Skeletal muscle satellite cell (primary cell): Measurements from ENCODE around the gene CBLL1.

Experiments used
- H3K27me3 ChIP-seq: 2 replicates; pipeline ENCODE4 v1.7.0; 2013; ENCODE audit warnings: low read length; ENCODE audit not compliant: control insufficient read depth, insufficient read depth
- H3K36me3 ChIP-seq: 2 replicates; pipeline ENCODE4 v1.7.0; 2013; ENCODE audit warnings: mild to moderate bottlenecking, control low read depth, low read length; ENCODE audit not compliant: insufficient read depth
- H3K4me1 ChIP-seq: 2 replicates; pipeline ENCODE4 v1.7.0; 2013; ENCODE audit warnings: low read length; ENCODE audit not compliant: control insufficient read depth, insufficient read depth
- H3K4me2 ChIP-seq: 2 replicates; pipeline ENCODE4 v1.7.0; 2013; ENCODE audit warnings: mild to moderate bottlenecking, low read length
- H3K4me3 ChIP-seq: 2 replicates; pipeline ENCODE4 v1.7.0; 2013; ENCODE audit warnings: low read length
- H3K9ac ChIP-seq: 2 replicates; pipeline ENCODE4 v1.7.0; 2013; ENCODE audit warnings: mild to moderate bottlenecking, low read depth, low read length, moderate library complexity
- H3K9me3 ChIP-seq: replicated peaks from 2 replicates; pipeline ENCODE4 v1.7.0; 2013; ENCODE audit warnings: mild to moderate bottlenecking, control low read depth, low read length

The CBLL1 gene

DNA sequence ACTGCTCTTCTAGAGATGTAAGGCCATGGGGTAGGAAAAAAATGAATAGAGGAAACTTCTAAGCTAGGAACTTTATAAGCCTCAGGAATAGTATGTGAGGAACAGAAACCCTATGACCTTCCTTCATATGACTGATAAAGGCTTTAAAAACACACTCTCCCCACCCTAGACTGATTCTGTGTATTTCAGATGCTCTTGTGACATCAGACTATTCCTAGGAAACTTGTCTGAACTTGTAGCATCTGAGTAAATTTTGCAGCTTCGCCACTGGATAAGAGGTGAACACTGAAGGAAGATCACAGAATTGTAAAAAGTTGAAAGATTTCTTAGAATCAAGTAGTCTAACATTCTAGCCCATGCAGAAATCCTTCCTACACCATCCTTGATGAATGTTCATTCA is 31.0 kb upstream of the CBLL1 start:
- Histone ChIP-seq H3K9me3 (no peaks in the 10 kb centered on the region), H3K4me2 (no peak overlapping the region), H3K4me3 (no peak overlapping the region)

DNA sequence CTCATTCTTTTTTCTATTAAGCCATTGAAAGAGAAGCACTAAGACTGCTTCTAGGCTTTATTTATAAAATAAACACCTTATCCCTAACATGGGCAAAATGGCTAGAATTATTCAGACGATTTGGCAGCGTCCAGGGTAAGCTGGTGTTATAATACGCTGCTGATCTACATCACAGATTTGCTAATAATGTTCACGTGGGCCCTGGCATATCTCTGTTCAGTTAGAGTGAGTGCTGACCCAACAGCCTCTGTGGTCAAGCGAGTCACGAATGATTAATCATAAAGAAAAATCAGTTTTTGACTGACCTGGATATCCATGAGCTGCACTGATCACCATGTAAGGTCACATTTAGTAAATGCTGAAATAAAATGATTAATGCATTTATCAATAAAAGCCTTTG is 28.4 kb upstream of the CBLL1 start:
- Histone ChIP-seq H3K27me3 (no peaks in the 10 kb centered on the region), H3K4me2 (no peak overlapping the region), H3K9ac (no peak overlapping the region), H3K4me1 (peaks cover 4% of the 10 kb centered on the region), H3K36me3 (no peaks in the 10 kb centered on the region), H3K4me3 (no peak overlapping the region), H3K9me3 (no peaks in the 10 kb centered on the region)

More for the DNA sequence above, 31.0 kb upstream of the CBLL1 start:
- peaks cover 4% of the 10 kb centered on the region for H3K4me1 ChIP-seq
- H3K9ac ChIP-seq, result no peak overlapping the region
- H3K36me3 ChIP-seq, result no peaks in the 10 kb centered on the region
- H3K27me3 ChIP-seq, result no peaks in the 10 kb centered on the region

DNA sequence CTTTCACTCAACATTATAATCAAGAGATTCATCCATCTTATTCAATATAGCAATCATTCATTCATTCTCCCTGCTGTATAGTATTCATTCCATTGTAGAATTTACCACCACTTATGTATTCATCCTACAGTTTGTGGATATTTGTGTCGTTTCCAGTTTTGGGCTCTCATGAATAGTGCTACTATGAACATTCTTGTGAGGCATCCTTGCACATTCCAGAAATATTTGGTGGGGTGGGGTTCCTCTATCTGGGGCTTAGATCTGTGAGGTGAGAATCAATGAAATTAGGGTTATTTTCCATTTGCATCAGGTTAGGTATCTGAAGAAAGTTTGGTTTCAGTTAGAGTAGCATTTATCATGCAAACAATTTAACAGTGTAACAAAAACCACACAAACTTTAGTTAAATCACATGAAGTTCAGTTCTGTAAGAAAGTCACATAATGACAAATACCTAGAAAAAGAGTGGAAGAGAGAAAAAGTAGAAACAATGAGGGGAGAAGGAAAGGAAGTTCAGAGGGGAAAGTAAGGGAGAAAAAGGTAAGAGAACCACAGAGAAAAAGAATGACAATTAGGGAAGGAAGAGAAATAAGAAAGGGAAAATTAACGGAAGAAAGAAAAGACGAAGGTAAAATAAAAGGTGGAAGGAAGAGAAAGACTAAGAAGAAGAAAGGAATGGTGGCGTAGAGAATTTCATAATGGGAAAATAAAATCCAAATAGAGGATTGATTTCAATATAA is 25.3 kb upstream of the CBLL1 start:
- Histone ChIP-seq H3K9ac (no peak overlapping the region), H3K27me3 (no peaks in the 10 kb centered on the region), H3K4me2 (no peak overlapping the region), H3K4me3 (no peak overlapping the region), H3K36me3 (no peaks in the 10 kb centered on the region), H3K9me3 (no peaks in the 10 kb centered on the region), H3K4me1 (peaks cover 4% of the 10 kb centered on the region)

DNA sequence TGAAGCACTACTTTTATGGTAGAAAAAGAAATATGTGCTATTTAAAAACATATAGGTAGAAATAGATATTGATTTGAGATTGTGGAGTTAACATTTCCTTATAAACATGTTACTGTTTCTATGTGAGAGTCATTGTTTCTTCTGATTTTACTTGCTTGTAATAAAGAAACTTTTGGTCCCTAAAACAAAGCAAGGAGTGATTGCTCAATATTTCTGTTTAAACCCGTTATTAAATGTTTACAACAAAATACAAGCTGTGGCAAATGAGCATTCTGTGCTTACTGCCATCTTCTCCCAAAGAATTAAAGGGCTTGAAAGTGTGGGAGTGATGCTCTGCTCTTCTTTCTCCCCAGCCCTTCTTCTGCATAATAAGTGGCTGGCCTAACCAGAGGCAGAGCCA is 22.7 kb upstream of the CBLL1 start:
- H3K4me1 ChIP-seq, result no peaks in the 10 kb centered on the region
- no peak overlapping the region for H3K4me2 ChIP-seq
- H3K9ac ChIP-seq, result no peak overlapping the region
- no peak overlapping the region for H3K4me3 ChIP-seq
- peaks cover 4% of the 10 kb centered on the region for H3K27me3 ChIP-seq
- H3K36me3 ChIP-seq, result no peaks in the 10 kb centered on the region
- H3K9me3 ChIP-seq, result no peaks in the 10 kb centered on the region

DNA sequence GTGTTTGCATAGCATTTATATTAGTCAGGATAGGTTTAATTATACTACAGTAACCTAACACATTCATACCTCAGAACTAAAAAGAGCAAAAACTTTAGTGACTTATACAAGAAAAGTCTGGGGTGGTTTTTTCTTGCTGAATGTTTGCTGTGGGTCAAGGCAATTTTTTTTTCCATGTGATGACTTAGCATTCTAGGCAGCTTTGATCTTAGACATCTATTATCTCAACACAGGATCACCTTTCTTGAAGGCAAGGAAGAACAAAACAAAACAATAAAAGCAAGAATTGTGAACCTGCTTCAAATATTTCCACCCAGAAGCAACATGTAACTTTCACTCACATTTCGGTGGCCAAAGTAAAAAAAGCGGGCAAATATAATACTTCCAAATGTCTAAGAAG is 20.7 kb upstream of the CBLL1 start:
- no peak overlapping the region for H3K4me3 ChIP-seq
- no peak overlapping the region for H3K4me2 ChIP-seq
- peaks cover 23% of the 10 kb centered on the region for H3K27me3 ChIP-seq
- H3K9ac ChIP-seq, result no peak overlapping the region
- H3K9me3 ChIP-seq, result no peaks in the 10 kb centered on the region
- H3K4me1 ChIP-seq, result no peaks in the 10 kb centered on the region
- H3K36me3 ChIP-seq, result no peaks in the 10 kb centered on the region

DNA sequence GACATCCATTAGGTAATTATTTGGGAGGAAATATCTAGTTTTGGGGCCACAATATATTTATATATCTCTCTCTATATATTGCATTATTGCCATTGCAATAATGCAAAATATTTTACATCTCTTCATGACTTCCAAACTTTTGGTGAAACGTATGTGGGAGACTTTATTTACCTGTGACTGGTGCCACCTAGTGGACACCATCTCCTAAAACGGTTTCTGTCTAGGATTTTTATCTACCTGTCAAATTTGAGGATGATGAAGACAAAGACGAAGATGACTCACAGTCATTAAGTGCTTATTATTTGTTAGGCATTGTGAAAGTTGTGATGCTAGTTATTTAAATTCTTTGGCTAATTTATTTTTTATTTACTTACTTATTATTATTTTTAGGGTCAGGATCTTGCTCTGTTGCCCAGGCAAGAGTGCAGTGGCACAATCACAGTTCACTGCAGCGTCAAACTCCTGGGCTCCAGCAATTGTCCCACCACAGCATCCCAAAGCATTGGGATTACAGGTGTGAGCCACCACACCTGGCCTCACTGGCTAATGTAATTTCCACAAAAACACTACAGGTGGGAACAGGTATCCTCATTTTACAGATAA is 18.7 kb upstream of the CBLL1 start:
- Histone ChIP-seq H3K9ac (no peak overlapping the region), H3K9me3 (no peaks in the 10 kb centered on the region), H3K4me2 (no peak overlapping the region), H3K4me3 (no peak overlapping the region), H3K27me3 (peaks cover 29% of the 10 kb centered on the region), H3K36me3 (no peaks in the 10 kb centered on the region), H3K4me1 (no peaks in the 10 kb centered on the region)

DNA sequence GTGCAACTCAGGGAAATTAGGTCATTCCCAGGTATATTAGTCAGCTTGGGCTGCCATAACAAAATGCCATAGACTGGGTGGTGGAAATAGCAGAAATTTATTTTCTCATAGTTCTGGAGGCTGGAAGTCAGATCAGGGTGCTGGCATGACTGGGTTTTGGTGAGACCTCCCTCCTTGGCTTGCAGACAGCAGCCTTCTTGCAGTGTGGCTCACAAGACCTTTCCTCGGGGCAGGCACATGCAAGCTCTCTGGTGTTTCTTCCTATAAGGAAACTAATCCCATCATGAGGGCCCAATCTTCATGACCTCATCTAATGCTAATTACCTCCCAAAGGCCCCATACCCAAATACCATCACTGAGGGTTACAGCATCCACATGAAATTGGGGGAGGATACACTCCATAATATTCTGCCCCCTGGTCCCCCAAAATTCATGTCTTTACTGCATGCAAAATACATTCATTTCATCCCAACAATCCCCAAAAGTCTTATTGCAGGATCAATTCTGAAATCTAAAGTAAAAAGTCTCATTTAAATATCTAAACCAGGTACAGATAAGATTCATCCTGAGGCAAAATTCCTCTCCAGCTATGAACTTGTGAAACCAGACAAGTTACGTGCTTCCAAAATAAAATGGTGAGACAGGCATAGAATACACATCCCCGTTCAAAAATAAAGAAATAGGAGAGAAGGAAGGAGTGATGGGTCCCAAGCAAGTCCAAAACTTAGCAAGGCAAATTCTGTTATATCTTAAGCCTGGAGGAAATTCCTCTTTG is 17.4 kb upstream of the CBLL1 start:
- Histone ChIP-seq H3K4me3 (no peak overlapping the region), H3K27me3 (peaks cover 29% of the 10 kb centered on the region), H3K9ac (no peak overlapping the region), H3K4me1 (no peaks in the 10 kb centered on the region), H3K9me3 (no peaks in the 10 kb centered on the region), H3K36me3 (no peaks in the 10 kb centered on the region), H3K4me2 (no peak overlapping the region)

DNA sequence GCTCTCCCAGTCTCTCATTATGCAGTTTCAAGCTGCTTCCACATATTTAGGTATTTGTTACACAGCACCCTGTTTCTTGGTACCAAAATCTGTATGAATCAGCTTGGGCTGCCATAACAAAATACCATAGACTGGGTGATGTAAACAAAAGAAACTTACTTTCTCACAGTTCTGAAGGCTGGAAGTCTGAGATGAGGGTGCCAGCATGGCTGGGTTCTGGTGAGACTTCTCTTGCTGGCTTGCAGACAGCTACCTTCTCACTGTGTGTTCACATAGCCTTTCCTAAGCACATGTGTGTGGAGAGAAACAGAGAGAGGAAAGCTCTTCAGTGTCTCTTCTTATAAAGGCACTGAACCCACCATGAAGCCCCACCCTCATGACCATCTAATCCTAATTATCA is 15.7 kb upstream of the CBLL1 start:
- Histone ChIP-seq H3K4me1 (no peaks in the 10 kb centered on the region), H3K4me2 (no peak overlapping the region), H3K27me3 (peaks cover 29% of the 10 kb centered on the region), H3K36me3 (no peaks in the 10 kb centered on the region), H3K9ac (no peak overlapping the region), H3K9me3 (no peaks in the 10 kb centered on the region), H3K4me3 (no peak overlapping the region)

DNA sequence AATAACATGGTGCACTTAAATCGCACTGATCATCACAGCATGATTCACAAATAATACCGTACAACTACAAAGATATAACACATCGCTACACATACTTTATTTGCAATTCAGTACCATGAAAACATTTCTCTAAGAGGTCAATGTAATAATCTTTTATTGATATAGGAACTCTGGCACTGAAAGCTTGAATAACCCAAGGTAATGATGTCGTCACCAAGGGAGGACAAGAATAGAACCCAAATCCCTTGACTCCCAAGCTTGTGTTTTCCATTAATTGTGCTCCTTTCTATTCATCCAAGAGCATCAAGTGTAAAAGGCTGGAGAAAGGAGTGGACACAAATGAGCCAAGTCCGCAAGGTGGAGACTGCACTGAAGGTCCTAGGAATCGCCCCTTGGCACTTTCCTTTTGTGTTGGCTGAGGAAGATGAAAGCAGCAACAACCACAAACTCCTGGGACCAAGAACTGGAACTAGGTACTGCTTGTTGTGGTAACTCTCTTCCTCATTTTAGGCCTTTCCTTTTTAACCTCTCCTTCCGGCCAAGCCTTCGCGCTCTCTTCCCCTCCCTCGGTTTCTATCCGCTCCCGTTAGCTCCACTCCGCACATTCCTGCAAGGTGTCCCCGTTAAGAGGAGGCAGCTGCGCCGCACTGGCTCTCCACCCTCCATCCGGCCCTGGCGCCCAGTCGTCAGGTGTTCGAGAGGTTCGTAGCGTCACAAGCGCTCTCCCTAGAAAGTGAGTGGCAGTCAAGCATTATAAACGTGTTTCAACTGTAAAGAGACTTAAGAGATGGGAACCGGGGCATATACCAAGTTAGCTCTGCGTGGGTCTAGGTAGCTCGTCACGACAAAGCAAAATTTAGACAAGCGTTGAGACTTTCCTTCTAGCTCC is 1.0 kb upstream of the CBLL1 start:
- Histone ChIP-seq H3K36me3 (no peaks in the 10 kb centered on the region), H3K9ac (peak overlapping the region; percentile 92), H3K4me2 (peak overlapping the region; percentile 89), H3K4me1 (peaks cover 23% of the 10 kb centered on the region), H3K4me3 (peak overlapping the region; percentile 80), H3K9me3 (no peaks in the 10 kb centered on the region), H3K27me3 (no peaks in the 10 kb centered on the region)

DNA sequence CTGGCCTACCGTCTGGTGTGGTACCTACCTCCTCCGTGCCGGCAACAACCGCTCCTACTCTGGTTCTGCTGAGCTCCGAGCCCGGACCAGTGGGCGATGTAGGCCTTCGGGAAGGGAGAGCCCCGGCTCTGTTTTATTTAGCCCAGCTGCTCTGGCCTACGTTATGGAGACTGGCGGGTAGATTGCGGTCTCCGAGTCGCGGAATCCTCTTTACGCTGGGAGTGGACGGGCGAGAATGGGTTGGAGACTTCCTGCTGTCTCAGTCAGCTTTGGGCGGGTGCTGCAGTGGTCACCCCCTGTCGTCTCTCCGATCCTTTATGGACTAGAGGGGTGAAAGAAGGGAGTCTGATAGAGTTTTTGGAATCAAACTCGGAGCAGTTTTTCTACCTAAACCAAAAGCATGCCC is 406 bp downstream of the CBLL1 start:
- Histone ChIP-seq H3K36me3 (peaks cover 6% of the 10 kb centered on the region), H3K27me3 (no peaks in the 10 kb centered on the region), H3K9ac (peak overlapping the region; percentile 92), H3K9me3 (no peaks in the 10 kb centered on the region), H3K4me2 (peak overlapping the region; percentile 89), H3K4me1 (peaks cover 23% of the 10 kb centered on the region), H3K4me3 (peak overlapping the region; percentile 80)

DNA sequence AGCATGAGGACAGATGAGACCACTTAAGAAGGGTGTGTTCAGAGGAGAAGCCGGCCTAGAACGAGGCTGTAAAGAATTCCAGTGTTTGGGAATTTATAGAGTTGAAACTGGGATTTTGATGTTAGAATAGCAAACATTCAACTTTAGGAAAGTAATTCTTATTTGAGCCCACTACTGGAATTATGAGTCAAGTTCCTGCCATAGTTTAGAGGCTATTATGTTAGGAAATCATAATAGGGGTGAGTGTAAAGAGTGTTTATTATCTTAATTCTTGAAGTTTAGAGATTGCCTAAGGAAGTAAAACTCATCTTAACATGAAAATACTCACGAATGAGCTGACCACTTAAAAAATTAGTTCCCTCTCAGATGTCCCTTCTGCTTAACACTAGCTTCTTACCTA is 2.1 kb downstream of the CBLL1 start:
- H3K4me1 ChIP-seq, result peaks cover 23% of the 10 kb centered on the region
- H3K4me2 ChIP-seq, result peak overlapping the region; percentile 89
- no peaks in the 10 kb centered on the region for H3K9me3 ChIP-seq
- peak overlapping the region; percentile 92 for H3K9ac ChIP-seq
- H3K36me3 ChIP-seq, result peaks cover 16% of the 10 kb centered on the region
- H3K4me3 ChIP-seq, result peak overlapping the region; percentile 80
- H3K27me3 ChIP-seq, result no peaks in the 10 kb centered on the region
